Measurements from ENCODE around the gene SRC. TPM values are rescaled to one million over a fixed set of nuclear protein-coding genes. Genes with fewer than 3 reads are reported as not detected.

Gene SRC
- total RNA-seq, 4 donors from 2014 or later, result 23.4 to 36.9 (median 29.0) TPM

DNA sequence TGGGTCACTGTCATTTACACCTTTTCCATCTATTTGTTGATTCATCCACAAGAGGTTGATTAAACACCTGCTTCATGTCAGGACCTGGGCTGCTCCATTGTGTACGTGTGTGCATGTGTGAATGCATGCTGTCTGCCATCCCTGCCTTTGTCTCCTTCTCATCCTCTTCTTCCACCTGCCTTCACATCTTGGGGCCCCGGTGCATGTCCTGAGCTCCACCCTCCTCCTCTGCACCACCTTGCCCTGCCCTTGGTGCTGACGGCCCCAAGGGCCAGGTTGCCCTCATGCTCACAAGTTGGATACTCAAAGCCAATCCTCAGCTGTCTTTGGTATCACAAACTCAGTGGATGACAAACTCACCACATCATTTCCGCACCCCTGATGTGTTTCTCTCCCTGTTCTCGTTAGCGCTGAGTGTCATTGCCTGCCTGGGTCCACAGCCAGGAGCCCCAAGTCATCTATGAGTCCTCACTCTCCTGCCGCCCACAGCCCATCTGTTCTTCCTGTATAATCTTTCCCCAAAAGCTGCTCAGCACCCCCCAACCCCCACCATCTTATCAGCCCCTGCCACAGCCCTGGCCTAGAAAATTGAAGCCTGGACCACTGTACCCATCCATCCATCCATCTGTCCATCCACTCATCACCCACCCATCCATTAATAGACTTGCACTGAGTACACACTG lies 85.0 kb downstream of the SRC start:
- TF ChIP-seq POLR2A (IDR thresholded peaks at IDR 0.05), result no peak
- TF ChIP-seq, protein P1, sequence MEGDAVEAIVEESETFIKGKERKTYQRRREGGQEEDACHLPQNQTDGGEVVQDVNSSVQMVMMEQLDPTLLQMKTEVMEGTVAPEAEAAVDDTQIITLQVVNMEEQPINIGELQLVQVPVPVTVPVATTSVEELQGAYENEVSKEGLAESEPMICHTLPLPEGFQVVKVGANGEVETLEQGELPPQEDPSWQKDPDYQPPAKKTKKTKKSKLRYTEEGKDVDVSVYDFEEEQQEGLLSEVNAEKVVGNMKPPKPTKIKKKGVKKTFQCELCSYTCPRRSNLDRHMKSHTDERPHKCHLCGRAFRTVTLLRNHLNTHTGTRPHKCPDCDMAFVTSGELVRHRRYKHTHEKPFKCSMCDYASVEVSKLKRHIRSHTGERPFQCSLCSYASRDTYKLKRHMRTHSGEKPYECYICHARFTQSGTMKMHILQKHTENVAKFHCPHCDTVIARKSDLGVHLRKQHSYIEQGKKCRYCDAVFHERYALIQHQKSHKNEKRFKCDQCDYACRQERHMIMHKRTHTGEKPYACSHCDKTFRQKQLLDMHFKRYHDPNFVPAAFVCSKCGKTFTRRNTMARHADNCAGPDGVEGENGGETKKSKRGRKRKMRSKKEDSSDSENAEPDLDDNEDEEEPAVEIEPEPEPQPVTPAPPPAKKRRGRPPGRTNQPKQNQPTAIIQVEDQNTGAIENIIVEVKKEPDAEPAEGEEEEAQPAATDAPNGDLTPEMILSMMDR (IDR thresholded peaks at IDR 0.05), result no peak
- Histone ChIP-seq H3K36me3 (no peaks in the 10 kb centered on the region), H3K27ac (no peak overlapping the region), H3K4me1 (no peaks in the 10 kb centered on the region), H3K27me3 (peaks cover 0 to 10% of the 10 kb centered on the region in 2 donors), H3K9me3 (peaks cover 0 to 2% (median 0%) of the 10 kb centered on the region in 4 donors), H3K4me3 (no peak overlapping the region)
- 79 to 84% methylated on average over 7 of the region's 7 CpGs for WGBS, 2 donors
- DNase-seq (ENCODE audit: low spot score in 2 of 2), result no peak

DNA sequence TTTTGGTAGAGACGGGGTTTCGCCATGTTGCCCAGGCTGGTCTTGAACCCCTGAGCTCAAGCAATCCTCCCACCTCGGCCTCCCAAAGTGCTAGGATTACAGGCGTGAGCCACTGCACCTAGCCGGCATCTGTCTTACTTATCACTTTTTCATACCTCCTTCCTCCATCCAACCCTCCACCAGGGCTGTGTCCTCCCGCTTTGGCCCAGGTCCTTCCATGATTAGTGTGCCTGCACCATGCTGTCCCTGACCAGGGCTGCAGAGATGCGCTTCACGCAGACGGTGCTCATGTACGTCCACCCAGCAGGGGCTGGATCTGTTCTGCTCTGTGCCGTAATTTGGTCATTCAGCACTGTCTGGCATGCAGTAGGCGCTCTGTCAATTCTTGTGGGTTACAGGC lies 85.8 kb downstream of the SRC start:
- TF ChIP-seq, protein P1 (IDR thresholded peaks at IDR 0.05), result no peak
- TF ChIP-seq EP300 (IDR thresholded peaks at IDR 0.05), result no peak
- no peak for TF ChIP-seq POLR2A (IDR thresholded peaks at IDR 0.05)
- WGBS, 2 donors, result 87% methylated on average over 12 of the region's 12 CpGs
- Histone ChIP-seq H3K4me3 (no peak overlapping the region), H3K9me3 (peaks cover 0 to 2% (median 0%) of the 10 kb centered on the region in 4 donors), H3K27ac (no peak overlapping the region), H3K27me3 (peaks cover 0 to 1% of the 10 kb centered on the region in 2 donors), H3K36me3 (no peaks in the 10 kb centered on the region), H3K4me1 (no peaks in the 10 kb centered on the region)
- DNase-seq (ENCODE audit: low spot score in 2 of 2), result no peak

DNA sequence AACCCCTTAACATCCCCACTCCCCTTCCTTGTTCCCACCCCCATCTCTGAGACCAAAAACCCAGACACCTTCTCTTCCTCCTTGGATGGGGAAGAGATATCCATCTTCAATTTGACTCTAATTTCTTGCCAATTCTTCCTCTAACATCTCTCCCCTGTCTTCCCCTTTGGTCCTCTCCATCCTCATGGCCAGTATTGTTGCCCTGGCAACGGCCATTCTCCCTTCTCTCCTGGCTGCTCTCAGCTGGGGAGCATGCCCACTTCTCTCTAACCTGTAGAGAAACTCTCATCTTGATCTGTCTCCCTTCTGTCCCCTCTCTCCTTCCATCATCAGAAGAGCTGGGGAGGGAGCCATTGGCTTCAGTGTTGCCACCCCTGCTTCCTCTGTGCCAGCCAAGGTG lies 86.7 kb downstream of the SRC start:
- Histone ChIP-seq H3K27ac (no peak overlapping the region), H3K27me3 (no peaks in the 10 kb centered on the region), H3K4me1 (no peaks in the 10 kb centered on the region), H3K9me3 (peaks cover 0 to 2% (median 0%) of the 10 kb centered on the region in 4 donors), H3K4me3 (no peak overlapping the region), H3K36me3 (no peaks in the 10 kb centered on the region)
- no peak for TF ChIP-seq POLR2A (IDR thresholded peaks at IDR 0.05)
- no peak for TF ChIP-seq EP300 (IDR thresholded peaks at IDR 0.05)
- TF ChIP-seq, protein P1 (IDR thresholded peaks at IDR 0.05), result no peak
- 59 to 78% methylated on average over 1 of the region's 1 CpG for WGBS, 2 donors
- no peak for DNase-seq (ENCODE audit: low spot score in 2 of 2)

DNA sequence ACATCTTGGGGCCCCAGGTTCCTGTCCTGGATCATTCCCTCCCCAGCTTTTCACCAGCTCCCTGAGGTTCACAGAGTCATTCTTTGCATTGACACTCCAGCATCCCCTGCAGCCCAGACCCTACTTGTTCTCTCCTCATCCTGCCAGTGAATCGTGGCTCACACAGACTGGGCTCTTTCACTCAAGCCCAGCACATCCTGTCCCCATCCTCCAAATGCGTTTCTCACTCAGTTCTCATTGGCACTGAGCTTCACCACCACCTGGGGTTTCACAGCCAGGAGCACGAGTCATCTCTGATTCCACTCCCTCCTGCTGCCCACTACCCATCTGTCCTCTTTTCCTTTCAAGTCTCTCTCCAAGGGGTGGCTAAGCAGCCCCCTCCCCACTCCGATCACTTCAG lies 89.7 kb downstream of the SRC start:
- H3K27ac ChIP-seq, result no peak overlapping the region
- peaks cover 0 to 2% (median 0%) of the 10 kb centered on the region in 4 donors for H3K9me3 ChIP-seq
- no peak overlapping the region for H3K4me3 ChIP-seq
- H3K36me3 ChIP-seq, result no peaks in the 10 kb centered on the region
- no peak for DNase-seq (ENCODE audit: low spot score in 2 of 2)
- 53 to 67% methylated on average over 4 of the region's 4 CpGs for WGBS, 2 donors
- TF ChIP-seq, protein P1 (IDR thresholded peaks at IDR 0.05), result no peak
- no peak for TF ChIP-seq POLR2A (IDR thresholded peaks at IDR 0.05)
- no peaks in the 10 kb centered on the region for H3K4me1 ChIP-seq
- peaks cover 0 to 12% of the 10 kb centered on the region in 2 donors for H3K27me3 ChIP-seq

DNA sequence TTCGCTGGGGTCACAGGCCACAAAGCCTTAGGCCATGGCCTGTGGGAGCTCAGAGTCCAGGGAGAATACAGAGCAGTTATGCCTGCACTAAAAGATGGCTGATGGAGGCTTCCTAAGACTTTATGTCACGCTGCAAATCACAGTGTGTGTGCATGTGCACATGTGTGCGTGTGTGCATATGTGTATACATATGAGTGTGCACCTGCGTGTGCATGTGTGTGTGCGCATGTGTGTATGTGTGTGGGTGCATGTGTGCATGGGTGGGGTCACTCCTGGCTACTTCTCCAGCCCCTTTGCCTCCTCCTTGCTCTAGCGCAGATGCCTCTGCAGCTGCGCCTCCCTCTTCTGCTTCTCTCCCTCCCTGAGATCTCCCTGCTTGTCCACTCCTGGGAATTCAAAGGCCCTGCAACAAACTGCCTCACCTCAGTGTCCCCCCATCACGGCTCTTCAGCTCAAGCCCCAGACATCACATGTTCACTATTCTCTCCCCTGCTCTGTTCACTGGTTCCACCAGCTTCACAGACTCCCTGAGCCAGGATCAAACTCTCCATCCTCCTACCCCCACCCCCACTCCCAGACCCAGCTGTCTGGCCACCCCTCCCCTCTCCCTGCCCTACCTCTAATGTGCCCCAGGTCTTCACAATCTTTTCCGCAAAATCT lies 90.7 kb downstream of the SRC start:
- Histone ChIP-seq H3K4me1 (no peaks in the 10 kb centered on the region), H3K36me3 (no peaks in the 10 kb centered on the region), H3K27ac (no peak overlapping the region), H3K27me3 (peaks cover 0 to 18% of the 10 kb centered on the region in 2 donors), H3K4me3 (no peak overlapping the region), H3K9me3 (peaks cover 0 to 2% (median 0%) of the 10 kb centered on the region in 4 donors)
- DNase-seq (ENCODE audit: low spot score in 2 of 2), result no peak
- WGBS, 2 donors, result 88 to 89% methylated on average over 9 of the region's 9 CpGs
- TF ChIP-seq, protein P1 (IDR thresholded peaks at IDR 0.05), result no peak
- no peak for TF ChIP-seq POLR2A (IDR thresholded peaks at IDR 0.05)
- no peak for TF ChIP-seq EP300 (IDR thresholded peaks at IDR 0.05)

Data from tibial nerve (tissue), 4 donors.